Peyer's patch (tissue), 4 donors: ENCODE results near the gene EIF3J.

Experiments
- POLR2A ChIP-seq, 2 donors: fragments of 450-650 bp; IDR thresholded peaks; one replicate each; pipeline ENCODE4 v1.5.1; 2017; ENCODE audit warnings: antibody characterized with exemption in 2 of 2, mild to moderate bottlenecking in 2 of 2, moderate library complexity in 2 of 2
- TF ChIP-seq, protein P1 (sequence below), 6 experiments: fragments of 450-650 bp in 4 of 6; fragments of 200-600 bp in 2 of 6; sonication (generic) in 1 of 6; IDR thresholded peaks; one replicate each; pipeline ENCODE4 v1.5.1; 2017 to 2019; ENCODE audit warnings: antibody characterized with exemption in 6 of 6, mild to moderate bottlenecking in 3 of 6, moderate library complexity in 1 of 6

DNA sequence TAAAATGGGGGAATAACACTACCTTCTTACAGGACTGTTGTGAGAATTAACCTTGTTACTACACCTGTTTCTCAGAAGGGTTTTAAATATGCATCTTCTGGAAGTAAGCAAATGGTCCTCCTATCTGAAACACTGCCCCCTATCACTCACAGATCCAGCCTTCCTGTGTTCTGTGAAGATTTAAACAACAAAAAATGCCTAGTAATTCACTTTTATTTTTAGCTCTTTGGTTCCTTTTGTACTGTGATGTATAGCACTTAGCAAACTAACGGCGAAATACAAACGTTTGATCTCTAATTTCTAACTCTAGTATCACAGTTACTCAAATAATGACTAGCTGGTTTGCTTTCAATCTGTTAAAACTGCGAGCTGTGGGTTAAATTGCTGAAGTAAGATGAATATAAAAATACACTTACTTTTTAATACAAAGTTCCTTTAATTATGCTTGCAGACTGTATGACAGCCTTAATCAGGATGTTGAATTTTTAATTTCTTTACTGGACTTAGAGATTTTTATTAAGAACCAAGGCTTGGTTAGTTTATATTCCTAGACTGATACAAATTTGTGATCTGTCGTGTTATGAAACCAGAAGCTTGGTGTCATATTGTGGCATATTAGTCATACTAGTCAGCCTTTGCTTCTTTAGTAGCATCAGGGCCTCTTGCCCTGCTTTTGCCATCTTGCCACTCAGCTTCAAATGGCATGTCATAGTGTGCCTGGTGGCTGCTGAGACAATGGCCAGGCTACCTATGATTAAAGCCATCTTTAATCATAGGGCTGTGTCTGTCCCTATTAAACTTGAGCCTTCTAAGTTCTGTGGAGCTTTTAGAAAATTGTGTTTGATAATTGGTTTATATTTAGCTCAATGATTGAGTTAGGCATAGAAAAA is 9.2 kb downstream of the EIF3J start:
- TF ChIP-seq POLR2A (IDR thresholded peaks at IDR 0.05) = no peak
- TF ChIP-seq, protein P1, sequence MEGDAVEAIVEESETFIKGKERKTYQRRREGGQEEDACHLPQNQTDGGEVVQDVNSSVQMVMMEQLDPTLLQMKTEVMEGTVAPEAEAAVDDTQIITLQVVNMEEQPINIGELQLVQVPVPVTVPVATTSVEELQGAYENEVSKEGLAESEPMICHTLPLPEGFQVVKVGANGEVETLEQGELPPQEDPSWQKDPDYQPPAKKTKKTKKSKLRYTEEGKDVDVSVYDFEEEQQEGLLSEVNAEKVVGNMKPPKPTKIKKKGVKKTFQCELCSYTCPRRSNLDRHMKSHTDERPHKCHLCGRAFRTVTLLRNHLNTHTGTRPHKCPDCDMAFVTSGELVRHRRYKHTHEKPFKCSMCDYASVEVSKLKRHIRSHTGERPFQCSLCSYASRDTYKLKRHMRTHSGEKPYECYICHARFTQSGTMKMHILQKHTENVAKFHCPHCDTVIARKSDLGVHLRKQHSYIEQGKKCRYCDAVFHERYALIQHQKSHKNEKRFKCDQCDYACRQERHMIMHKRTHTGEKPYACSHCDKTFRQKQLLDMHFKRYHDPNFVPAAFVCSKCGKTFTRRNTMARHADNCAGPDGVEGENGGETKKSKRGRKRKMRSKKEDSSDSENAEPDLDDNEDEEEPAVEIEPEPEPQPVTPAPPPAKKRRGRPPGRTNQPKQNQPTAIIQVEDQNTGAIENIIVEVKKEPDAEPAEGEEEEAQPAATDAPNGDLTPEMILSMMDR (IDR thresholded peaks at IDR 0.05) = peak in 3 of 6 experiments; percentile 4 to 12 (median 6)
